Measurements from ENCODE around the gene LGALS9.
"Not testable (repeated sequence)": the region's sequence is repeated elsewhere in the genome, so short reads cannot be mapped to it uniquely, and the experiment has no call there.

The LGALS9 gene

DNA sequence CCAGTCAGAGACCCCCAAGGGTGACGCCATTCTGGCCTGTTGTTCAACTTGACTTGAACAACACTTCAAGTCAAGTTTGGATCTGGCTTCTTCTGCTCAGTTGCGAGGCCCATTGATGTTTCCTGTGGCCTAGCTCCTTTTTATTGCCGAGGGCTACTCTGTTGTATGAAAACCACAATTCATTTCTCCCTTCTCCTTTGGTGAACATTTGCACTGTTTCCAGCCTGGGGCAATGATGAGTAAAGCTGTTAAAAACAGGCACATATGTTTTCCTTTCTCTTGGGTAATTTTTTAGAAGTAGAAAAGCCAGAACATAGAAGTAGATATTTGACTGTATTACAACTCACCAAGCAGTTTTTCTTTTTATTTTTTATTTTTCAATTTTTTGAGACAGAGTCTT is 1.7 kb upstream of the LGALS9 start:
- DNase-seq (ENCODE audit: low spot score) = not testable (repeated sequence)

DNA sequence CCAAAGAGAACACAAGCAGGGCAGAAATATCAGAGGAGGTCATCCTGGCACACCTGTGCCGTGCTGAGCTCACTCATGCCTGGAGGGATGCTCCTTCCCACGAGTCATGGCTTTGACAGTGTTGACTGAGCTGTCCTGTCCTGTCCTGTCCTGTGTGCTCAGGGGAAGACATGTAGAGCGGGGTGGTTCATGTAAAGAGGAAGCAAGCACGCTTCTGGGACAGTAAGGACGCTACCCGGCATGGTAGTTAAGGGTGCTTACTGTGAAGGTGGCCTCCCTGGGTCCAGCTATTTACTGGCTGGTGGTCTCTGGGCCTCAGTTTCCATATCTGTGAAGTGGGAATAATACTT is 398 bp downstream of the LGALS9 start:
- DNase-seq (ENCODE audit: low spot score) = no peak

DNA sequence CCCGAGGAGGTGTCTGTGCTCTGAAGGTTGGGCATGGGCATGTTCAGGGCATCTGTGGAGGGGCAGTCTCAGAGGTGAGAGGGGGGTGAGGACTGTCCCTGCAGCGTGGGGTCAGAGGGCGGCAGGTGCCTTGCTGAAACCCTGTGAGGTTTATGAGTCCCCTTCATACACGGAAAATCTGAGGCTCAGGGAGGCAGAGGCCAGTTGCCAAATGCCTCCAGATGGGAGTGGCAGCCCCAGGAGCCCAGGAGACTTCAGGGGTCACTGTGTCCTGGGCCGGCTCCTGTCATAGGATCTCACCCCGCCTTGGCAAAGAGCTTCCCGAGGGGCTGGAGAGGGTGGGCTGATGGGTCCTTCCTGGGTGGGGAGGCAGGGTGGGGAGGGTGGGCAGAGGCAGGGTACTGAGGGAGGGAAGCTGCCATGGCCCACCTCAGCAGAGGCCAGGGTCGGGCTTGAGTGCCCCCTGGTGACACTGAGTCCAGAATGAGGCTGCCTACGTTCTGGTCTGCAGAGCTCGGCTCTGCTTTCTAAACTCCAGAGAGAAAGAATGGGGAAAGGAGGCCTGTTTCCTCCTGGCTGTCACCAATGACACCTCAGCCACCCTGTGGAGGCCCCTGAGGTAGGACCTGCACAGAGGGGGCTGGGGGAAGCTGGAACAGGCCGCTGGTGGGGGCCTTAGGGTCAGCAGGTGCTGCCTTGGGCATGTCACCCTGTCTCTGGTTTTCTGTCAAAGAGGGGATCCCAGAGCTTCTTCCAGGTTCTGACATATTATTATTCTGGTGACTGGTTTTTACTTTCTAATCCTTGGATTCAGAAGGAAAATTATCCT is 1.1 kb downstream of the LGALS9 start:
- DNase-seq (ENCODE audit: low spot score) = no peak

GRCh38 chr17:27632766-27633165 is 1.8 kb downstream of the LGALS9 start:
- not testable (repeated sequence) for DNase-seq (ENCODE audit: low spot score)

GRCh38 chr17:27633312-27634025 is 2.5 kb downstream of the LGALS9 start:
- DNase-seq (ENCODE audit: low spot score) = peak; percentile 40

- DNase-seq (ENCODE audit: low spot score) = no peak
These were observed 3.0 kb downstream of the LGALS9 start for GRCh38 chr17:27634026-27634335.

DNA sequence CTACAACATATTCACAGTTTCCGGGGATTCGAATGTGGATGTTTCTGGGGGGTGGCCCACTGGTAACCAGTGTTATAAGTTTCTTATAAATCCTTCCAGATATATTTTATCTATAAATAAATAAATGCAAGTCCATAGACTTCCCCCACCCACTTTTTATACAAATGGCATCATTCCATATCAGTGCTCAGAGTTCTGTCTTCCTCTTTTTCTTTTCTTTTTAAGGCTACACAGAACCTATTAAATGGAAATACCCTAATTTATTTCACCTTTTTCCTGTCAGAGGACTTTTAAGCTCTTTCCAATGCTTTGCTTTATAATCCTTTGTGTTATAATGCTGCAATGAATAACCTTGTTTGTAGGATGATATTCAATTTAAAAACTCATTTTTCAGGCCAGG is 3.8 kb downstream of the LGALS9 start:
- DNase-seq (ENCODE audit: low spot score) = no peak

DNA sequence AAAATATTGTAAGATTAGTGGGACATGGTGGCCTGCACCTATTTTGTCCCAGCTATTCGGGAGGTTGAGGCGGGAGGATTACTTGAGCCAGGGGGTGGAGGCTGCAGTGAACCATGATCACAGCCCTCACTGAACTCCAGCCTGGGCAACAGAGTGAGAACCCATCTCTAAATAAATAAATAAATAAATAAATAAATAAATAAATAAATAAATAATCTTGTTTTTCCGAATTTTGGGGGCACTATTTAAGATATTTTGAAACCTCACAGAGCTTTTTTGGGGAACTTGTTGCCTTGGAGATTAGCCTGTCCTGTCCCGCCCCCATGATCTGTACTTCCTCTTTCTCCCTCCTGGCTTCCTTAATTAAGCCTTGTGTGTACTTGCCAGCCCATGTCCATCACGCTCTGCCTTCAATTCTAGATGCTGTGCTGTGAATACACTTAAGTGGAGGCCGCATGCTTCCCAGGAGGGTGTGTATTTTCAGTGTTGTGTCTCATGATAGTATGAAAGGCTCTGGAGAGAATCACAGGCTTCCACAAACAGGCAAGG is 4.4 kb downstream of the LGALS9 start:
- no peak for DNase-seq (ENCODE audit: low spot score)

DNA sequence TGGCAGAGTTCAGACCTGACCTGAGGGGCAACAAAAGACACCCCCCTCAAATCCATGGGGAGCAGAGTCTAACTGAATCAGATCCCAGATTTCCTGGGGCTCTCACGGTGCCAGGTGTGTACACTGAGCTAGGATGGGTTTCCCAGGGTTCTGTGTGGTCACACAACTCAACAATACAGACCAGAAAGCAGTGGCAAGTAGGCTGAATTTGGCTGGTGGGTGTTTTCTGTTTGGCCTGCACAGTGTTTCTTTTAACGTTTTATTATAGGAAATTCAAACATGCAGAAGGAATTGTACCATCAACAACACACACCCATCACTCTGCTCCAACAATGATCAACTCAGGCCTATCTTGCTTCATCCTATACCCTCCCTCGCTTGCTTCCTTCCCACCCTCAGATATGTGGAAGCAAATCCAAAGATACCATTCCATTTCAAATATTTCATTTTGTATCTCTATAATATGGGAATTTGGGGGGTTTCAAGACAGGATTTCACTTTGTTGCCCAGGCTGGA is 5.1 kb downstream of the LGALS9 start:
- DNase-seq (ENCODE audit: low spot score) = not testable (repeated sequence)

DNA sequence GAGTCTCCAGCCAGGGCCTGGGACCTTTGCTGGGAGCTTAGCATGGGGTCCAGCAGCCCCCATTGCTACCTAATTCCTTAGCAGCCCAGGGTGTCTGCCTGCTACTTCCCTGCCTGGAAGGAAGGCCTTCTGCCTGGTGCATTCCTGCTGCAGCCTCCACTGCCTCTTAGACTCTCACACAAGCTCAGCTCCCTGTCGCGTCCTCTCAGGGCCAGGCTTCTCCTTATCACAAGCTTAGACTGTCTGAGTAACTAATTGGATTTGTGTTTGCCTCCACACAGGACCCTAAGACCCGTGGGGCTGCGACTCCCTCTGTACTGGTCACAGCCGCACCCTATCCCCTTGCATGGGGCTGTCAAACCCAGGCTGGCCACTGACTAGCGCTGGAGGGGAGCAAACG is 6.8 kb downstream of the LGALS9 start:
- not testable (repeated sequence) for DNase-seq (ENCODE audit: low spot score)

DNA sequence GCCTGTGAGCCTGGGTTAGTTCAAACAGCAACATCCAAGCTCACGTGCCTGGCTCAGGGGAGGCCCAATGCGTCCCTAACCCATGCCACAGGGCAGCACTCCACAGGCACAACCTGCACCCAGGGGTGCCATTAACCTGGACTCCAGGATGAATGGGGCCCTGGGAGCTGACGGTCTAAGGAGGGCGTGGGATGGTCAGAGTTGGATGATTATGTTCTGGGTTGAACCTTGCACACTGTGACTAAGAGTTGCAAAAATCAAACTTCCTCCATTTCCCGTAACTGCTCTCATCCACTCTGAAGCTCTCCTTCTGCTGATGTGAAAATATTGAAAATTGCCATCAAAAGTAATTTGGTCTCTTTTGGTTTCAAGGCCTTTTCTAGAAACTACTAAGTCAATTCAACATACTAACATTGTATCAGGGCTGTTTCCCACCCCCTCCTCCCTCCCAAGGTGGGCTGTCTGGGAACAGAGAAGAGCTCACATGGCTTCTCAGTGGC is 7.5 kb downstream of the LGALS9 start:
- DNase-seq (ENCODE audit: low spot score) = not testable (repeated sequence)

- DNase-seq (ENCODE audit: low spot score) = no peak
These were observed 9.8 kb downstream of the LGALS9 start for GRCh38 chr17:27640790-27641189.

DNA sequence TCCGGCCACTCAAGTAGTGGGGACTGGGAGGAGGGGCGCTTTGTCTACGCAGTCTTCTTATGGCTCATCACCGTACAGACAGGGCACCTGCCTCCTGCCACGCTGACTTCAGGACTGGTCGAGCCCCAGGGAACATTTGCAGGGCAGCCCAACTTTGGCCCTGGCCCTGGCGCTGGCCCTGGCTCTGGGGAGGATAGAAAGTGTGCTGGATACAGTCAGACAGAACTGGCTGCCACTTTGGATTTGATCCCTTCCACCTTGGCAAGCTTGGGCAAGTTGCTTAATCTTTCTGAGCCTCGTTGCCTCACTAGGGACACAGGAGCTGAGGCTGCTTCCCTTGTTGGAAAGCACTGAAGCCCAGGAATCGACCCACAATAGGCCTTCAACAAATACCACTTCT is 13.6 kb downstream of the LGALS9 start:
- DNase-seq (ENCODE audit: low spot score) = no peak

DNA sequence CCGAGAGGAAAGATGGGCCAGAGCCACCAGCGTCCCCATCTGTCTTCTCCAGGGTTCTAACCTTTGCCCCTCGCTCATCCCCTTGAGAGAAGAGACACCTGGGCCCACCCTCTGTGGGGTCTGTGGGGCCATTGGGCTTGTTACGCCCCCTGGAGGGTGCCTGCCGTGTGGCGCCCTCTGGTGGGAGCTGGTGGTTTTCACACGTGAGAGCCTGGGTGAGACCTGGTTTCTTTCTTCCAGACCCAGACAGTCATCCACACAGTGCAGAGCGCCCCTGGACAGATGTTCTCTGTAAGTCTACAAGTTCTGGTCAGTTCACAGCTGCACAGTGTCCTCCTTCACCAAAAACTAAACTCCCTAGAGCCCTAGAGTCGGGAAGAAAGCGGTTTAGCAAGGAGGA is 14.6 kb downstream of the LGALS9 start:
- DNase-seq (ENCODE audit: low spot score) = not testable (repeated sequence)

- no peak for DNase-seq (ENCODE audit: low spot score)
These were observed 15.2 kb downstream of the LGALS9 start for GRCh38 chr17:27646232-27646631.

GRCh38 chr17:27647765-27648164 is 16.8 kb downstream of the LGALS9 start:
- no peak for DNase-seq (ENCODE audit: low spot score)

- not testable (repeated sequence) for DNase-seq (ENCODE audit: low spot score)
These were observed 18.2 kb downstream of the LGALS9 start for GRCh38 chr17:27649111-27649571.

DNA sequence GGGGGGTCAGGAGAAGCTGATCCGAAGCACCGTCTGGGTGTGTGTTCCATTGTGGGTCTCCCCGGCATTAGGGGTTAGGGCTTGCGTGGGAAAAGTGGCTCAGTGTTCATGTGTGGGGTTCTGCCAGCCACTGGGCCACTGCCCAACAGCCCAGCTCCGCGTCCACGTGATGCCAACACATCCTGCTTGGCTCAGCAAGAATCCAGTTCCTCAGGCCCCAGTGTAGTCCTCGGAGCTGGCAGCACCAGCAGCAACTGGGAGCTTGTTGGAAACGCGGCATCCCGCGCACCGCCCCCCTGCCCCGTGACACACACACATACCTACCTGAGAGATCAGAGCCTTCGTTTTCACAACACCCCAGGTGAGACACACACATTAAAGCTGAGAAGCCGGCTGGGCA is 18.9 kb downstream of the LGALS9 start:
- DNase-seq (ENCODE audit: low spot score) = no peak

DNA sequence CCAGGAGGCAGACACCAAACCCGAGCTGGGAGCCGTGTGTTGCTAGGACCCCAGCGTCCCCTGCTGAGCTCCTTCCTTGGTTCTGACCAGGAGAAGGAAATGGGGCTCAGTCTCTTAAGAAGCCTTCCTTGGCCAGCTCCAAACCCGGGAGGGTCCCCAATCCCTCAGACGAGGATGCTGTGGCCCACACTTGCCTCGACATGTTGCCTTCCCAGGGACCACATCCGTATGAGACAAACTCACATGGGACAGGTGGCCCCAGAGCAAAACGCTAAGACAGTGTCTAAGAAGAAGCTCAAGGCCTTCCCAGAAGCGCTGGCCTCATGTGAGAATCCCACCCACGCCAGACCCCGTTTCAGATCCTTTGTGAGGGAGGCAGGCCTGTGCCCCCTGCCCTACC is 19.8 kb downstream of the LGALS9 start:
- no peak for DNase-seq (ENCODE audit: low spot score)

GRCh38 chr17:27651411-27652345 is 20.7 kb downstream of the LGALS9 start:
- no peak for DNase-seq (ENCODE audit: low spot score)

- not testable (repeated sequence) for DNase-seq (ENCODE audit: low spot score)
These were observed 22.5 kb downstream of the LGALS9 start for GRCh38 chr17:27653449-27653971.
